ENCODE measurements around the gene RGS5.

- TF ChIP-seq POLR2AphosphoS5 (IDR thresholded peaks at IDR 0.05; ENCODE audit: insufficient read depth in 1 of 2, low read depth in 1 of 2) (no peak), CTCF (IDR thresholded peaks at IDR 0.05) (no peak), POLR2A (IDR thresholded peaks at IDR 0.05) (no peak)
Measured at GRCh38 chr1:163191301-163191700, 11.4 kb downstream of the RGS5 start.
